Trophoblast cell (in vitro differentiated cells and primary cell): Measurements from ENCODE around the gene GCN1.

Source experiments
- DNase-seq, 2 donors: peaks; one replicate each; pipeline ENCODE4 v3.0.0-alpha.2; 2016
- H2AFZ ChIP-seq: 2 replicates; pipeline ENCODE4 v1.6.1; 2013; ENCODE audit warnings: low read length, moderate library complexity, mild to moderate bottlenecking; ENCODE audit not compliant: insufficient read depth, poor library complexity
- H2AK5ac ChIP-seq: 2 replicates; pipeline ENCODE4 v1.6.1; 2013; ENCODE audit warnings: mild to moderate bottlenecking, low read length
- H2BK120ac ChIP-seq: 2 replicates; pipeline ENCODE4 v1.6.1; 2013; ENCODE audit warnings: low read length, mild to moderate bottlenecking, moderate library complexity; ENCODE audit not compliant: insufficient read depth, poor library complexity
- H2BK12ac ChIP-seq: 2 replicates; pipeline ENCODE4 v1.6.1; 2013; ENCODE audit warnings: mild to moderate bottlenecking, low read length, moderate library complexity
- H2BK5ac ChIP-seq: 2 replicates; pipeline ENCODE4 v1.6.1; 2013; ENCODE audit warnings: low read length, low read depth, moderate library complexity, mild to moderate bottlenecking; ENCODE audit not compliant: poor library complexity
- H3K14ac ChIP-seq: 2 replicates; pipeline ENCODE4 v1.6.1; 2013; ENCODE audit warnings: mild to moderate bottlenecking, low read length
- H3K18ac ChIP-seq: 2 replicates; pipeline ENCODE4 v1.6.1; 2013; ENCODE audit warnings: mild to moderate bottlenecking, low read length
- H3K23ac ChIP-seq: 2 replicates; pipeline ENCODE4 v1.6.1; 2013; ENCODE audit warnings: low read length
- H3K27ac ChIP-seq: 2 replicates; pipeline ENCODE4 v1.5.1; 2013; ENCODE audit warnings: low read depth, mild to moderate bottlenecking, inconsistent platforms, low read length, moderate library complexity
- H3K27me3 ChIP-seq: 2 replicates; pipeline ENCODE4 v1.6.1; 2013; ENCODE audit warnings: inconsistent platforms, mild to moderate bottlenecking, low read length, moderate library complexity; ENCODE audit not compliant: insufficient read depth
- H3K36me3 ChIP-seq, 2 experiments: 1 replicate in 1 of 2; 2 replicates in 1 of 2; pipeline ENCODE4 v1.6.1; 2013; ENCODE audit warnings: low read length in 2 of 2, mild to moderate bottlenecking in 2 of 2, moderate library complexity in 1 of 2; ENCODE audit not compliant: insufficient read depth in 2 of 2, control insufficient read depth in 1 of 2
- H3K4ac ChIP-seq: 2 replicates; pipeline ENCODE4 v1.6.1; 2013; ENCODE audit warnings: low read depth, mild to moderate bottlenecking, low read length, moderate library complexity
- H3K4me1 ChIP-seq, 2 experiments: 1 replicate in 1 of 2; 2 replicates in 1 of 2; pipeline ENCODE4 v1.6.1; 2013; ENCODE audit warnings: low read length in 2 of 2, mild to moderate bottlenecking in 2 of 2, moderate library complexity in 1 of 2; ENCODE audit not compliant: insufficient read depth in 2 of 2, control insufficient read depth in 1 of 2
- H3K4me2 ChIP-seq: 2 replicates; pipeline ENCODE4 v1.6.1; 2013; ENCODE audit warnings: inconsistent platforms, mild to moderate bottlenecking, low read length, moderate library complexity
- H3K4me3 ChIP-seq: 2 replicates; pipeline ENCODE4 v1.5.1; 2013; ENCODE audit warnings: mild to moderate bottlenecking, low read depth, low read length, inconsistent platforms
- H3K79me1 ChIP-seq: one replicate; pipeline ENCODE4 v1.6.1; 2013; ENCODE audit warnings: low read length
- H3K79me2 ChIP-seq: 2 replicates; pipeline ENCODE4 v1.6.1; 2013; ENCODE audit warnings: low read length, mild to moderate bottlenecking; ENCODE audit not compliant: control insufficient read depth, insufficient read depth, poor library complexity
- H3K9ac ChIP-seq: 2 replicates; pipeline ENCODE4 v1.6.1; 2013; ENCODE audit warnings: mild to moderate bottlenecking, low read length
- H3K9me3 ChIP-seq: 2 replicates; pipeline ENCODE4 v1.6.1; 2013; ENCODE audit warnings: low read depth, mild to moderate bottlenecking, control low read depth, inconsistent platforms, low read length; ENCODE audit not compliant: insufficient read depth
- H4K12ac ChIP-seq: 2 replicates; pipeline ENCODE4 v1.6.1; 2013; ENCODE audit warnings: low read depth, mild to moderate bottlenecking, low read length, moderate library complexity
- H4K8ac ChIP-seq: 2 replicates; pipeline ENCODE4 v1.6.1; 2013; ENCODE audit warnings: low read depth, mild to moderate bottlenecking, low read length, moderate library complexity
- H4K91ac ChIP-seq: one replicate; pipeline ENCODE4 v1.6.1; 2013; ENCODE audit warnings: low read depth, mild to moderate bottlenecking, low read length, moderate library complexity
- WGBS: extraction: QIAGEN DNeasy Blood & Tissue Kit; methylation state at CpG from one replicate; pipeline ENCODE4 v1.1.7; 2013; ENCODE audit warnings: missing lambda C conversion rate; ENCODE audit not compliant: insufficient read length, insufficient coverage; ENCODE audit errors: extremely low coverage; 5-methylcytosine and 5-hydroxymethylcytosine counted together

GCN1 gene

GRCh38 chr12:120100630-120101029, 93.9 kb downstream of the GCN1 start:
- H3K27ac ChIP-seq: no peak overlapping the region
- no peak overlapping the region for H2BK120ac ChIP-seq
- H2BK5ac ChIP-seq: no peak overlapping the region
- peaks cover 7% of the 10 kb centered on the region for H3K79me2 ChIP-seq
- no peak overlapping the region for H4K8ac ChIP-seq
- H4K12ac ChIP-seq: no peak overlapping the region
- H3K4me2 ChIP-seq: no peak overlapping the region
- no peak overlapping the region for H3K4me3 ChIP-seq
- no peak overlapping the region for H3K4ac ChIP-seq
- peaks cover 73 to 82% of the 10 kb centered on the region in 2 experiments for H3K36me3 ChIP-seq
- H3K14ac ChIP-seq: no peak overlapping the region
- peaks cover 16 to 18% of the 10 kb centered on the region in 2 experiments for H3K4me1 ChIP-seq
- no peak overlapping the region for H3K18ac ChIP-seq
- no peak overlapping the region for H2AK5ac ChIP-seq
- H2BK12ac ChIP-seq: no peak overlapping the region
- DNase-seq: no peak
- peaks cover 1% of the 10 kb centered on the region for H3K9me3 ChIP-seq
- H3K9ac ChIP-seq: no peak overlapping the region
- no peak overlapping the region for H2AFZ ChIP-seq
- no peaks in the 10 kb centered on the region for H3K79me1 ChIP-seq
- H3K23ac ChIP-seq: no peak overlapping the region
- no peaks in the 10 kb centered on the region for H3K27me3 ChIP-seq
- WGBS: no CpG with 5 or more reads among the region's 21 CpGs
- no peak overlapping the region for H4K91ac ChIP-seq

- H2BK5ac ChIP-seq: no peak overlapping the region
- H3K36me3 ChIP-seq: peaks cover 73 to 79% of the 10 kb centered on the region in 2 experiments
- H4K8ac ChIP-seq: no peak overlapping the region
- H3K4me3 ChIP-seq: no peak overlapping the region
- no peak overlapping the region for H3K4ac ChIP-seq
- H3K14ac ChIP-seq: no peak overlapping the region
- no peak overlapping the region for H4K12ac ChIP-seq
- no peak overlapping the region for H3K27ac ChIP-seq
- no peak for DNase-seq
- no peak overlapping the region for H2BK120ac ChIP-seq
- peaks cover 1% of the 10 kb centered on the region for H3K9me3 ChIP-seq
- no peak overlapping the region for H4K91ac ChIP-seq
- H2AFZ ChIP-seq: no peak overlapping the region
- H2AK5ac ChIP-seq: no peak overlapping the region
- no peak overlapping the region for H2BK12ac ChIP-seq
- H3K18ac ChIP-seq: no peak overlapping the region
- no peaks in the 10 kb centered on the region for H3K27me3 ChIP-seq
- H3K79me2 ChIP-seq: peaks cover 7% of the 10 kb centered on the region
- WGBS: no CpG with 5 or more reads among the region's 11 CpGs
- H3K23ac ChIP-seq: no peak overlapping the region
- no peaks in the 10 kb centered on the region for H3K79me1 ChIP-seq
- peaks cover 11% of the 10 kb centered on the region in 2 experiments for H3K4me1 ChIP-seq
- H3K4me2 ChIP-seq: no peak overlapping the region
- H3K9ac ChIP-seq: no peak overlapping the region
These were observed 94.8 kb downstream of the GCN1 start for GRCh38 chr12:120099738-120100137.

GRCh38 chr12:120098756-120099470, 95.6 kb downstream of the GCN1 start:
- Histone ChIP-seq H3K4me3 (no peak overlapping the region), H3K18ac (no peak overlapping the region), H3K79me2 (peaks cover 6% of the 10 kb centered on the region), H3K27ac (no peak overlapping the region), H4K8ac (no peak overlapping the region), H3K36me3 (peaks cover 72 to 78% of the 10 kb centered on the region in 2 experiments), H2BK5ac (no peak overlapping the region), H3K79me1 (no peaks in the 10 kb centered on the region), H4K91ac (no peak overlapping the region), H2BK120ac (no peak overlapping the region), H3K4me1 (peaks cover 11% of the 10 kb centered on the region in 2 experiments), H4K12ac (no peak overlapping the region), H2AFZ (no peak overlapping the region), H2AK5ac (no peak overlapping the region), H3K27me3 (no peaks in the 10 kb centered on the region), H3K14ac (no peak overlapping the region), H2BK12ac (no peak overlapping the region), H3K23ac (no peak overlapping the region), H3K9me3 (peaks cover 1% of the 10 kb centered on the region), H3K4ac (no peak overlapping the region), H3K9ac (no peak overlapping the region), H3K4me2 (no peak overlapping the region)
- DNase-seq: no peak
- WGBS: no CpG with 5 or more reads among the region's 36 CpGs

GRCh38 chr12:120096671-120097202, 97.8 kb downstream of the GCN1 start:
- Histone ChIP-seq H3K4me2 (no peak overlapping the region), H3K9me3 (peaks cover 1% of the 10 kb centered on the region), H3K79me1 (no peaks in the 10 kb centered on the region), H3K23ac (no peak overlapping the region), H3K4me3 (no peak overlapping the region), H4K12ac (no peak overlapping the region), H3K14ac (no peak overlapping the region), H3K4me1 (peaks cover under 1 to 4% of the 10 kb centered on the region in 2 experiments), H2AK5ac (no peak overlapping the region), H3K27me3 (no peaks in the 10 kb centered on the region), H3K9ac (no peak overlapping the region), H2BK12ac (no peak overlapping the region), H2BK120ac (no peak overlapping the region), H3K36me3 (peaks cover 65 to 72% of the 10 kb centered on the region in 2 experiments), H2AFZ (no peak overlapping the region), H3K4ac (no peak overlapping the region), H2BK5ac (no peak overlapping the region), H4K91ac (no peak overlapping the region), H3K79me2 (no peaks in the 10 kb centered on the region), H4K8ac (no peak overlapping the region), H3K27ac (no peak overlapping the region), H3K18ac (no peak overlapping the region)
- WGBS: no CpG with 5 or more reads among the region's 34 CpGs
- DNase-seq: no peak
